Myocyte (in vitro differentiated cells): ENCODE results near the gene TOMM5. TPM values are rescaled to one million over a fixed set of nuclear protein-coding genes. Genes with fewer than 3 reads are reported as not detected.
A peak's percentile ranks its signal among the peaks of the same experiment; 100 is the strongest.

ENCODE experiments used
- DNase-seq: peaks from one replicate; pipeline ENCODE4 v3.0.0-alpha.2; 2012; ENCODE audit warnings: low read depth
- total RNA-seq: library from RNA; depleted of rRNA; stranded (reverse); fragments of >200 nt; gene quantifications from 2 replicates; pipeline ENCODE4 v1.2.3, GENCODE V29; 2014

The TOMM5 gene
- total RNA-seq, 1 donor from 2014 or later = 107 TPM

DNA sequence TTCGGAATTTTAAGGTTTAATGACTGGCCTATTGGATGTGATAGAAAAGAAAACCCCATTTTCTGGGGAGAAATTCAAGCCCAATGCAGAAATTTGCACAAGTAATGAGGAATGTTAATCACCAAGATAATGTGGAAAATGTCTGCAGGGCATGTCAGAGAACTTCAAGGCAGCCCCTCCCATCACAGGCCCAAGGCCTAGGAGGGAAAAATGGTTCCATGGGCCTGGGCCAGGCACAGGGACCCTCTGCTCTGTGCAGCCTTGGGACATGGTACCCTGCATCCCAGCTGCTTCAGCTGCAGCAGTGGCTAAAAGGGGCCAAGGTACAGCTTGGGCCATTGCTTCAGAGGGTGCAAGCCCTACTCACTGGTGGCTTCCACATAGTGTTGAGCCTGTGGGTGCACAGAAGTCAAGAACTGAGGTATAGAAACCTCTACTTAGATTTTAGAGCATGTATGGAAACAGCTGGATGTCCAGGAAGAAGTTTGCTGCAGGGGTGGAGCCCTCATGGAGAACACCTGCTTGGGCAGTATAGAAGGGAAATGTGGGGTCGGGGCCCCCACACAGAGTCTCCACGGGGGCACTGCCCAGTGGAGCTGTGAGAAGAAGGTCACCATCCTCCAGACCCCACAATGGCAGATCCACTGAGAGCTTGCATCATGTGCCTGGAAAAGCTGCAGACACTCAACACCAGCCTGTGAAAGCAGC, 28.4 kb downstream of the TOMM5 start:
- no peak for DNase-seq

DNA sequence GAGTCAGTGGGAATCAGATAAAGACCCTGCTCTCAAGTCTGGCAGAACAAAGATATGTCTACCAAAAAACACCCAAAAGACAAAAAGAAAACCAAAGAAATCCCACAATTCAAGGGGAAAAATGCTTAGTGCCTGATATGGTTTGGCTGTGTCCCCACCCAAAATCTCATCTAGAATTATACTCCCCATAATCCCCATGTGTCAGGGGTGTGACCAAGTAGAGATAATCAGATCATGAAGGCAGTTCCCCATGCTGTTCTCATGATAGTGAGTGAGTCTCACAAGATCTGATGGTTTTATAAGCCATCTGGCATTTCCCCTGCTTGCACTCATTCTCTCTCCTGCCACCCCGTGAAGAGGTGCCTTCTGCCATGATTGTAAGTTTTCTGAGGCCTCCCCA, 29.6 kb downstream of the TOMM5 start:
- DNase-seq = no peak

DNA sequence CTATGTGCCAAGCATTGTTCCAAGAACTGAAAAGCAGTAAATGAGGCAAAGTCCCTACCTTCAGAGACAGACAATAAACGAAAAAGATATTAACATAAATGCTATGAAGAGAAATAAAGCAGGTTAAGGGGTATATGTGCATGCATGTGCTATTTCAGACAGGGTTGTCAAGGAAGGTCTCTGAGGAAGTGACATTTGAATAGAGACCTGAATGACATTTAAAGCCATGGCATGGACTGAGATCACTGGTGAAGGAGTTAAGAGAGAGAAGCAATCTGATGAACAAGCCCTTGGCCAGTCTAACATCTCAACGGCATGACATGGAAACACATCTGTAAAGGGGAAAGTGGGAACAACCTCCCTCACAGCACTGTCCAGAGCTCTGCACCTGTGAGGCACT, 30.7 kb downstream of the TOMM5 start:
- DNase-seq = no peak

DNA sequence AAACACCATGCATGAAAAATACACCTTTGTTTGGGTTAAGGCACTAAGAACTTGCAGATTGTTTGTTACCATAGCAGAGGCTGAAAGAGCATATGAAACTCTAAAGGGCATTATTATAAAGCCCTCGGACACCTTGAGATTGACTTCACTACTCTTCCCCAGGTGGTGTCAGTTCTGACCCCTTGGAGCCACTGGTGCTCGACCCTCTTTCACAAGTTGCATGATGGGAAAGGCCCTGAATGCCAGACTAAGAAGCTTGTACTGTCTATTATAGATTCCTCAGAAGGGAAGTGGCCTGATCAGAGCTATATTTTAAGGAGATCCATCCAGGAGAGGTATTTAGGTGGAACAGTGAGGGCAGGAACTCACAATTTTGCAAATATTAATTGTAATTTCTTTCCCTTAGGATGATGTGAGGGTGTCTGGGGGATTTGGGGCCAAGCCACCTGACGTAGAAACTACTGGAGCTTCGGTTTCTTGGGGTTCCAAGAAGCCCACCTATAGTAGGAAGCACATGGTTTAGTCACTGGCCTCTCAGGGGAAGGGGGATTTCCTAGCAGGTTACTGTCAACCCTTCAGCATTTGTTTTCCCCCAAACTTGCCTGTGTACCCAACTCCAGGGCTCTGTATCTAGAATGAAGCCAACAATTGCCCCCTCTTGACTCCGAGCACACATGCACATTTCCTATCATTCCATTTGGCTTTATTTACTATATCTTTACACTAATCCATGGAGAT, 32.4 kb downstream of the TOMM5 start:
- no peak for DNase-seq

GRCh38 chr9:37559125-37559524, 33.3 kb downstream of the TOMM5 start:
- no peak for DNase-seq

DNA sequence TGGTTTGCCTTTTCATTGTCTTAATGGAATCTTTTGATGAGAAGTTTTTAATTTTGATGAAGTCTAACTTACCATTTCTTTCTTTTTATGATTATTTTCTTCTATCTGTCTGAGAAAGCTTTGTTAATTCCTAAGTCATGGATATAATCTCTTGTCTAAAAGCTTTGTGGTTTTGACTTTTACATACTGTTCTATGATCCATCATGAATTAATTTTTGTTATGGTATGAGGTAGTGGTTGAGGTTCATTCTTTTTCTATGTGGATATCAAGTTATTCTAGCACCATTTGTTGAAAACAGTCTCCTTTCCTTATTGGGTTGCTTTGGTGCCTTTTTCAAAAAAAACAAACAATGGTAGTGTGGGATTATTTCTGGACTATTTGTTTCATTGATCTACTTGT, 36.6 kb downstream of the TOMM5 start:
- DNase-seq = peak; percentile 45

DNA sequence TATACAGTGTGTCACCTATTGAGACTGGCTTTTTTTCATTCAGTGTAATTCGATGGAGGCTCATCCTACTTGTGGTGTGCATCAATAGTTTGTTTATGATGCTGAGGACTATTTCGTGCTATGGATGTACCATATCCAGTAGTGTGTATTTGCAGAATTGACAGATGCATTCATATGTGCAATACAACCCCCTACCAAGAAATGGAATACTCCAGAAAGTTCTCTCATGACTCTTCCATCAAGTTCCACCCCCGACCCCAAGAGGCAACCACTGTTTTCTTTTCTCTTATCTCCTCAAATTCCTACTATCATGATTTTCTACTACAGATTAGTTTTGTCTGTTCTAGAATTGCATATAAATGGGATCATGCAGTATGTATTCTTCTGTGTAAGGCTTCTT, 38.1 kb downstream of the TOMM5 start:
- no peak for DNase-seq

DNA sequence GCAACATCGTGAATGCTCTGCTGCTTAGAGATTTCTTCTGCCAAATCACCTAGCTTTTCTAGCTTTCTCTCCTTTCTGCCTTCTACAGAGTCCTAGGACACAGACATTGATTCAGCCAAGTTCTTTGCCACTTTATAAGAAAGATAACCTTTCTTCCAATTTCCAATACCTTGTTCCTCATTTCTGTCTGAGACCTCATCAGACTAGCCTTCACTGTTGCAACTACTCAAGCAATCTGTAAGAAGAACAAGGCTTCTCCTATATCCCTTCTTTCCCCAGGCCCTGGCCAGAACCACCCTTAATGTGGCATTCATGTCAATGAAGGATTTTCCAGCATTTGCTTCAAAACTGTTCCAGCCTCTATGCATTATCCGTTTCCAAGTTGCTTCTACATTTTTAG, 40.5 kb downstream of the TOMM5 start:
- DNase-seq = no peak

- DNase-seq = no peak
Measured at GRCh38 chr9:37551468-37551867, 40.9 kb downstream of the TOMM5 start.

GRCh38 chr9:37550781-37551180, 41.6 kb downstream of the TOMM5 start:
- DNase-seq = peak; percentile 41

GRCh38 chr9:37549527-37549926, 42.9 kb downstream of the TOMM5 start:
- no peak for DNase-seq

GRCh38 chr9:37547328-37547878, 45.0 kb downstream of the TOMM5 start:
- DNase-seq = no peak

- DNase-seq = no peak
Measured at GRCh38 chr9:37543468-37543867, 48.9 kb downstream of the TOMM5 start.

DNA sequence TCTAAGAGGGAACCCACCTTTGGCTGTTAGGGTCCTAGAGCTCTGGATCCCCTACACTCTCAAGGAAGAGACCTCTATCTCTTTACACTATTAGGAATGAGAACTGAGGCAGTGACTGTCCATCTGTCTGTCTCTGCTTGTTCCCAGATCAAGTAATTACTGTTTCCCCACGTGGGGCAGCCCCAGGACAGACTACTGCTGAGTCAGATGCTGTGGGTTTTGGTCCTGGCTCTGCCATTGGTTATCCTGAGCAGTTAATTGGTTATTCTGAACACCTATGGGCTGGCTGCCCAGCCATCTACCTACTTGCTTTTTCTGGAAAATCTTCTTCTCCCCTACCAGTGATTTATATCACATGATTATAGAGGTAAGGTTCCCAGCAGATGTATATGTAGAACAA, 49.5 kb downstream of the TOMM5 start:
- no peak for DNase-seq

DNA sequence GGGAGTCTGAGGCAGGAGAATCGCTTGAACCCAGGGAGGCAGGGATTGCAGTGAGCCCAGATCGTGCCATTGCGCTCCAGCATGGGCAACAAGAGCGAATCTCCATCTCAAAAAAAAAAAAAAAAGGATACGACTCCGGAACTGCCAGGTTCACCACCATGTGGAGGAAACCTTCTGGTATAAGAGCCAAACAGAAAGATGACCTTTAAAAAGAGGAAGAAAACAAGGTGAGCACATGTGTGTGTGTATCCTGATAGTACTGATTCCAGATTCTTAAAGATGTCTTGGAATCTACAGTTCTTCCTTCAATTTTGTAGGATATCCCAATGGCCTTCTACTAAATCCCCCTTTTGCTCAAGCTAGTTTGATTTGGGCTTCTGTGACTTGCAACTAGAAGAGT, 49.9 kb downstream of the TOMM5 start:
- no peak for DNase-seq

DNA sequence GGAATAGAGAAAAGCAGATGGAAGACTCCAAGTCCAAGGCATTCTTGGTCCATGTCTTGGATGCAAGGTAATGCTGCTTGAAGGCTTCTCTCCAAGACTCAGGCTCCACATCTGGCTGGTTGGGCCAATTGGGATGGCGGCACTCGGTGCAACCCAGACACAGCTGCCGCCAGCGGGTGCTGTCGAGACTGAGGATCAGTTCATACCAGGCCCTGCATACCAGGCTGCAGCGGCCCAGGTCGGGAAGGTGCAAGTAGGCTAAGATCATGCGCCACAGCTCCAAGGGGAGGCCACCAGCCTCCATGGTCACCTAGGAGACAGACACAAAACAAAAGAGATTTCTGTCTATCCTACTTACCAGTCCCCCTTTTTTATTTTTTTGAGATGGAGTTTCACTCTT, 50.9 kb downstream of the TOMM5 start:
- no peak for DNase-seq

GRCh38 chr9:37540634-37541033, 51.8 kb downstream of the TOMM5 start:
- DNase-seq = peak; percentile 41

- no peak for DNase-seq
Measured at GRCh38 chr9:37539634-37540033, 52.8 kb downstream of the TOMM5 start.
